Measurements from ENCODE around the gene AIRE.

- no peak for TF ChIP-seq CTCF (IDR thresholded peaks at IDR 0.05)
- TF ChIP-seq POLR2A (IDR thresholded peaks at IDR 0.05) = no peak
- no peak for TF ChIP-seq POLR2AphosphoS5 (IDR thresholded peaks at IDR 0.05)
These were observed 2.8 kb downstream of the AIRE start for GRCh38 chr21:44288251-44289110.
